ENCODE results near the gene ABCC11. TPM values are rescaled to one million over a fixed set of nuclear protein-coding genes. Genes with fewer than 3 reads are reported as not detected.

ABCC11 gene
- total RNA-seq, 2 donors from 2014 or later = not detected

GRCh38 chr16:48121276-48121675 is 126.1 kb downstream of the ABCC11 start:
- Mint-ChIP-seq H3K27me3 (peaks cover 26% of the 10 kb centered on the region), H3K4me3 (no peak overlapping the region), H3K27ac (no peak overlapping the region), H3K36me3 (ENCODE audit: low read depth) (no peaks in the 10 kb centered on the region), H3K4me1 (peaks cover 3% of the 10 kb centered on the region)
- no peak for ATAC-seq
- H3K9me3 ChIP-seq (ENCODE audit: control insufficient read depth, low read length, poor library complexity, severe bottlenecking) = no peaks in the 10 kb centered on the region
- no peak for DNase-seq

GRCh38 chr16:48118841-48119240 is 128.5 kb downstream of the ABCC11 start:
- Mint-ChIP-seq H3K36me3 (ENCODE audit: low read depth) (no peaks in the 10 kb centered on the region), H3K27me3 (peaks cover 23% of the 10 kb centered on the region), H3K27ac (no peak overlapping the region), H3K4me3 (no peak overlapping the region), H3K4me1 (peaks cover 3% of the 10 kb centered on the region)
- no peaks in the 10 kb centered on the region for H3K9me3 ChIP-seq (ENCODE audit: control insufficient read depth, low read length, poor library complexity, severe bottlenecking)
- ATAC-seq = no peak
- DNase-seq = no peak

DNA sequence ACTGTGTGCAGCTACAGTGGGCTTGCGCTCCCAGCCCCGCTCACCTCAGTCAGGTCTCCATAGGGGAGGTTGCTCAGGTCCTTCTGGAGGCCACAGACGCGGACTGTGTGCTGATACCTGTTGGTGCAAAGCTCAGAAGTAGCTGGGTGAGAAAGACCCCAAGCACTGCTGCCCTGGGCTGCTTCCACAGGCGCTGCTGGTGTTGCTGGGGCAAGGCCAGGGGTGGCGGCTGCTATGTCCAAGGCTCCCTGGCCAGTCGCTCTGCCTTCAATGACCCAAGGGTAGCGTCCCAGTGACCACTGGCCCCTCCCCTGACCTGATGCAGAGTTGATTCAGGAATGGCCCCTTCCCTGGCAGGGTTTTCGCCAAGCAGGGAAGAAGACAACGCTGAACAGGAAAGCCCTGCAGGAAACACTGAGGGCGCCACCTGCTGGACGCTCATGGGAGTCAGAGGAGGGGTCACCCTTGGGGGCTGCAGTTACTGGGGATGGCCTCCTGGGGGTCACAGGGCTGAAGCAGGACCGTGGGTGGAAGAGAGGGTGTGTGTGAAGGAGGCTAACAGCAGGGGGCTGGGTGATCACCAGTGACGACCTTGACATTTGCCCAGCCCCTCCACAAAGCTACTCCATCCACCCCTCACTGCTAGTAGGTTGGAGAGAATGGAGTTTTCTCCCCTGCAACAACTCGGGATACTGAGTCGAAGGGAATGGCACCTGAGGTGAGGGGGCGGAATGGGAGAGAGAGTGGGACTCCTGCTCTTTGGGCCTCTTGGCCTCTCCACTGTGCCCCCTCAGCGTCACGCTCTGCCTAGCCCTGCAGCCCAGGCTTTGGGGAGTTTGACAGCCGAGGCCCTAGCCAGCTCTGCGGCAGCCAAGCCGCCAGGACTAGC is 129.9 kb downstream of the ABCC11 start:
- ATAC-seq (peak; percentile 67), DNase-seq (peak; percentile 22 to 43 (median 31))
- no peak overlapping the region for H3K27ac Mint-ChIP-seq
- H3K36me3 Mint-ChIP-seq (ENCODE audit: low read depth) = no peaks in the 10 kb centered on the region
- H3K27me3 Mint-ChIP-seq = peaks cover 23% of the 10 kb centered on the region
- no peak overlapping the region for H3K4me3 Mint-ChIP-seq
- H3K9me3 ChIP-seq (ENCODE audit: control insufficient read depth, low read length, poor library complexity, severe bottlenecking) = no peaks in the 10 kb centered on the region
- H3K4me1 Mint-ChIP-seq = peaks cover 3% of the 10 kb centered on the region

Other genes with a start within 250 kb of the ABCC11 start
- gene ABCC12, start 91.5 kb downstream of the ABCC11 start, total RNA-seq = not detected
- 10 to 100 TPM; 67.1 to 68.2 TPM for gene LONP2, start 3.2 kb downstream of the ABCC11 start, total RNA-seq
- gene SIAH1, start 137.9 kb upstream of the ABCC11 start, total RNA-seq = 10 to 100 TPM; 36.4 to 41.2 TPM